GM21360 (cell line): ENCODE data around the gene ELMO2.

Experiments
- ATAC-seq: cut with Tn5 transposase; IDR thresholded peaks from one replicate; pipeline ENCODE4 v1.9.1; 2021; ENCODE audit warnings: mild to moderate bottlenecking, moderate library complexity; ENCODE audit not compliant: unreplicated experiment

The ELMO2 gene, protein sequence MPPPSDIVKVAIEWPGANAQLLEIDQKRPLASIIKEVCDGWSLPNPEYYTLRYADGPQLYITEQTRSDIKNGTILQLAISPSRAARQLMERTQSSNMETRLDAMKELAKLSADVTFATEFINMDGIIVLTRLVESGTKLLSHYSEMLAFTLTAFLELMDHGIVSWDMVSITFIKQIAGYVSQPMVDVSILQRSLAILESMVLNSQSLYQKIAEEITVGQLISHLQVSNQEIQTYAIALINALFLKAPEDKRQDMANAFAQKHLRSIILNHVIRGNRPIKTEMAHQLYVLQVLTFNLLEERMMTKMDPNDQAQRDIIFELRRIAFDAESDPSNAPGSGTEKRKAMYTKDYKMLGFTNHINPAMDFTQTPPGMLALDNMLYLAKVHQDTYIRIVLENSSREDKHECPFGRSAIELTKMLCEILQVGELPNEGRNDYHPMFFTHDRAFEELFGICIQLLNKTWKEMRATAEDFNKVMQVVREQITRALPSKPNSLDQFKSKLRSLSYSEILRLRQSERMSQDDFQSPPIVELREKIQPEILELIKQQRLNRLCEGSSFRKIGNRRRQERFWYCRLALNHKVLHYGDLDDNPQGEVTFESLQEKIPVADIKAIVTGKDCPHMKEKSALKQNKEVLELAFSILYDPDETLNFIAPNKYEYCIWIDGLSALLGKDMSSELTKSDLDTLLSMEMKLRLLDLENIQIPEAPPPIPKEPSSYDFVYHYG

DNA sequence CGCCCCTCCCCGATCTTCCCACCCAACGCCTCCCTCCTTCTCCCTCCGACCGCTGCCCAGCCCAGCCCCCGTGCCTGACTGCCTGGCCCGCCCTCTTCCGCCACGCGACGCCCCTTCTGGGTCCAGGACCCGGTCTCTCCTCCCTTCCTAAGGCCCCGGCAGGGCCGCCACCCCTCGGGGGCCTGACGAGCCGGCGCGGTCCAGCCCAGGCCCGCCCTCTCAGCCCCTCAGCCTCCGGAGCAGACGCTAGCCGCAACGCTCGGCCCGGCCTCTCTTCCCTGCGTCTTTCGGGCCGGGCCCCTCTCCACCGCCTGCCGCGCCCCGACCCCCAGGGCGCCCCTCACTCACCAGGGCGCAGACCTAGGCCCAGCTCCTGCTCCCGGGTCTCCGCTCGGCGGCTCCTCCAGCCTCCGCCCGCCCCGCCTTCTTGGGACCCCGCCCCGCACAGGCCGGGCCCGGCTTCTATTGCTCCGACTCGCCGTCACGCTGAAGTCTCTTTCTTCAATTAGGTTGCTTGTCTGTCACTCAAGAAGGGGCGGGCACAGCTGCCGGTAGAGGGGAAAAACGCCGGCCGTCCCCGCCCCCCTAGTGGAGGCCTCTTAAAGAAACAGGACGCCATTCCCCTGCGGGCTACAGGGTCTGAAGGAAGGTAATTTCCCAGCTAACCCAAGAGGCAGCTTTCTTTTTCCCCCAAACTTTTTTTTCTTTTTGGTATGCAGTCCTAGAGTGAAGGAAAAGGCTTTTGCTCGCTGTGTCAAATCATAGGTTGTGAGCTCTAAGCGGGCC, at the start of gene ELMO2:
Gene ELMO2 (minus strand): TSS at position 416 of the 786 bp plus-strand sequence. CDS start 12,133 bp downstream, outside the sequence.
- peak; percentile 70 for ATAC-seq

DNA sequence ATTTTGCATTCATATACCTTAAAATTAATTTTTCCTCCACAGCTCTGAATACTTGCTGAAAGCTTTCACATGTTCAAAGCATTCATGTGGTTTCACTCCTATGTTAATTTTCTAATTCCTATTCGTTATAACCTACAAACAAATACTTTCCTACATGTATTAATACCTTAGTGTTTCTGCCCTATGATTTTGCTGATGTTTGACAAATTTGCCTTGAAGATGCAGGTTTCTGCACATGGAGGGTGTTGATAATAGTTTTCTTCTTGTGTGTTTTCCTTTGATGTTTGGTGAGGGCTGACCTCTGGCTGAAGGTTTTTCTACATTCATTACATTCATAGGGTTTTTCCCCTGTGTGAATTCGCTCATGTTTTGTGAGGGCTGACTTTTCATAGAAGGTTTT, 49.3 kb upstream of the ELMO2 start:
- no peak for ATAC-seq

DNA sequence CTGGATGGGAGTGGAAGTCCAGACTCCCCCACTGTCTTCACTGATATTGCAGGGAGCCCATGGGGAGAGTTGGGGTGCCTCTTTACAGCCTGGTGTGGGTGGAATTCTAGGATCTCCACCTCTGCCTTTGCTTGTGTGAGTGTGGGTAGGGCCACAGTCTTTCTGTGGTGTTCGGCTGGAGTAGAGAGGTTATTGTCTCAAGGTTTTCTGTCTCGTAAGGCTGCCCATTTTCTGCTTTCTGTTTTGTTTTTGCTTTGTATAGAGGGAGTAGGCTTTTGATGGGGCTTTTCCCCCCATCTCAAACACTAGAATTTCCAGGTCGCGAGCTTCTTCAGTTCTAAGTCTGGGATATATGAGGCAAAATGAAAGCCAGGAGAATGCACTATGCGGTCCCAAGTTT, 40.4 kb upstream of the ELMO2 start:
- no peak for ATAC-seq

DNA sequence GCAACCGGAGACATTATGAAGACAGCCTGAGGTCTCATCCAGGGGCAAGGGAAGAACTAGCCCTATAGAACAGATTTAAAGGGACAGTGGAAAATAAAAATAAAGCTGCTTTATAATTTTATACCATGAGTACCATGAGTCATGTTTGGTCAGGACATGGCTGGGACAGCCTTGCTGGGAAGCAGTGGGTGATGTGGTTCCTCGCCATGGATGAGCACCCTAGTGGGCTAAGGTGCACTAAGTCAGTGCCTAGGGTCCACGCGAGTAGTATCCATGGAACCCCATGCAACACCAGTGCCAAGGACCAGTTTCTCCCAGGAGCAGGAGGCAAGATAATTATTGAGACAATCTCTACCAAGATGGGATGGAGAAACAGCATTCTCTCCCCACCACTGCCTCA, 33.4 kb upstream of the ELMO2 start:
- ATAC-seq, result no peak

DNA sequence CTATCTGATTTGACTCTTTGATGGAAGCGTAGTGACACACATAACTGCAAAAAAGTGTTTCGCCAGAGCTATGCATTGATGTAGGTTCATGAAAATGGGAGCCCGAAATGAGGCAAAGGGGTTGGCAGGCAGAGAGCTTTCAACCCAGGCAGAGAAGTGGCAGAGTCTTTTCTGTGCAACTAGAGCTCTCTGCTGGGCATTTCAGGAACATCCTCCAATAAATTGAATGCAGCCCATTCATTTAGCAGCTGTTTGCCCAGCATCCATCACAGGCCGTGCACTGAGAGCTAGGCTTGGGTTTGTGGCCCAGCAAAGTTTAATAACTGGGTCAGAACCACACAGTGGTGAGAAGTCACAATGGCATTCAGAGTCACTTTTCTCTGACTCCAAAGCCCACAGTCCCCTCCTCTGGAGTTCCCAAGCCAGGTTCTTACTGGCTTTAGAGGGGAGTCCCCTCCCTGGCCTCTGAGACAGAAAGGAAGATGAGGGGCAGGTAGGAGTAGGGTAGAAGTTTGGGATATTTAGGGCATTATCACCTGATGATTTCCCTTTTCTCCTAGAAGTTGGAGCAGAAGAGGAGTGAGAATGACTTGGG, 31.8 kb upstream of the ELMO2 start:
- ATAC-seq, result no peak

DNA sequence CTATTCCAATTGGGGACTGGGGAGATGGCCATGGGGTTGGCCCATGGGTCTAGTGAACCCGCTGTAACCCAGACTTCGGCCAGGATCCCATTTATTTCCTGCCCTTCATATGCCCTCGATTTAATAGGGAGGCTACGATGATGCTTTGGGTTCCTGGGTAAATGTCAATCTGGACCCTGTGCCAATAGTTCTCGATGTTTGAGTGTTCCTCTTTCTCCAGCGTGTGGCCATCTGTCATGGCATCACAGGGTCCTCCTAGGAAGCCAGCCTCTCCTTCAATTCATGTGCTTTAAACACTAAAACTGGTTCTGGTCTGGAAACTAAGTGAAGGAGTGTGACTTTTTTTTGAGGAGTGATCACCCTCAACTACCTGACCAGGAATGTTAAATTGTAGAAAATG, 28.7 kb upstream of the ELMO2 start:
- ATAC-seq, result no peak

DNA sequence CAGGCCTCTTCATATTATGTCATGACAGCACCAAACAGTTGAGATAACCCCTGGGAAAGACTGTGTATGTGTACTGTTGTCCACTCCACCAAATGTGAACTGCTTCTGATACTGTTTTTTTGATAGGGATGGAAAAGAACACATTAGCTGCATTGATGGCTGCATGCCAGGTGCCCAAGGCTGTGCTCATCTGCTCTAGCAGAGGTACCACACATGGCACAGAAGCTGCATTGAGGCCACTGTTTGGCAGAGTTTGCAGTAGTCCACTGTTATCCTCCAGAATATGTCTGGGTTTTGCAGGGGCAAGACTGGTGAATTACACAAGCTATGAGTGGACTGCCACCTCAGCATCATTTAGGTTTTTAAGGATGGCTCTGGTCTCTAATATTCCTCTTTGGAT, 28.2 kb upstream of the ELMO2 start:
- no peak for ATAC-seq

DNA sequence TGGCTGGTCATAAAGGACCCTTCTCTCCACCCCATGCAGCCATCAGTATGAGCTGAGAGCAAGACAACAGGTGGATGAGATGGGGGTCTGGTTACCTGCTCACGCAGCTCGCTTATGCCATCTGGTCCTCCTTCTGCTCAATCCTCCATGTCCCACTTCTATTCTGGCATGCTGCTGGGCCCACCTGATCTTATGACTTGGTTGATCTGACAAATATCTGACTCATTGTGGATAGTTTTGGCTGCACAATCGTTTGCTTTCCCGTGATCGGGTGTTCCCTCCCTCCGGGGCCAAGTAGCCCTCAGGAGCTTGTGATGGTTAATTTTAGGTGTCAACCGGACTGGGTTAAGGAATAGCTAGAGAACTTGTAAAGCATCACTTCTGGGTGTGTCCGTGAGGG, 26.6 kb upstream of the ELMO2 start:
- no peak for ATAC-seq

DNA sequence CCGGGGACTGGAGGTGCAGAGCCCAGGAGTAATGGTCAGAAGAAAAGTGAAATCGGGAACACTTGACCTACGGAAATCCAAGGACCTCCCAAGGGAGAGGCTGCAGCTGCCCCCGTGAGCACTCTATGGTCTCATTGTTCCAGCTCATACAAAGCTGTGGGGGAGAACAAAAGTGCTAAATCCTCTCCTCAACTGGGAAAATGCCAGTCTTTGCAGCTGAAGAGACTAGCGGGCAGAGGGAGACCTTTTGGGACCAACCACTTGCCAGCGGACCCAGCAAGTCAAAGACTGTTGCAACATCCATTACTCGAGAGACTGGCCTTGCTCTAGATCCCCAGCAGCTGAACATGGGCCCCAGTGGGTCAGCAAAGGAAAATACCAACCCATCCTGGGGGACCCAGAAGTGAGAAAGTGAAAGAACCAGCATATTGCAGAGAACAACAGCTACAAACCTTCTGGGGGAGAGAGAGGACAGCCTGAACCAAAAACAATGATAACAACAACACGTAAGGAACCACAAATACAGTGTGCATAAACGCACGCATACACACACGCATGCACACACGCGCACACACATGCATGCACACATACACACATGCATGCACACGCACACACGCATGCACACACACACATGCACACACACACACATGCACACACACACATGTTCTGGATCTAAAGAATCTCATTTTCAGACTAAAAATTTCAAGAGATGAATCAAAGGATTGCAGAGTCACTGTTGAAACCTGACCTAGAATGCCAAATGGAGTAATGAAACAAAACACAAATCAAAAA, 24.7 kb upstream of the ELMO2 start:
- ATAC-seq, result no peak

DNA sequence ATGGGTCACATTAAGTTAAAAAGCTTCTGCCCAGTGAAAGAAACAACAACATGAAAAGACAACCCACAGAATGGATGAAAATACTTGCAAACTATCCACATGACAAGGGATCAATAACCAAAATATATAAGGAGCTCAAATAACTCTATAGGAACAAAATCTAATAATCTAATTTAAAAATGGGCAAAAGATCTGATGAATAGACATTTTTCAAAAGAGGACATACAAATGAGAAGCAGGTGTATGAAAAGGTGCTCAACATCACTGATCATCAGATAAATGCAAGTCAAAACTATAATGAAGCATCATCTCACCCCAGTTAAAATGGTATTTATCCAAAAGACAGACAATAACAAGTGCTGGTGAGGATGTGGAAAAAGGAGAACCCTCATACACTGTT, 21.0 kb upstream of the ELMO2 start:
- ATAC-seq, result no peak

DNA sequence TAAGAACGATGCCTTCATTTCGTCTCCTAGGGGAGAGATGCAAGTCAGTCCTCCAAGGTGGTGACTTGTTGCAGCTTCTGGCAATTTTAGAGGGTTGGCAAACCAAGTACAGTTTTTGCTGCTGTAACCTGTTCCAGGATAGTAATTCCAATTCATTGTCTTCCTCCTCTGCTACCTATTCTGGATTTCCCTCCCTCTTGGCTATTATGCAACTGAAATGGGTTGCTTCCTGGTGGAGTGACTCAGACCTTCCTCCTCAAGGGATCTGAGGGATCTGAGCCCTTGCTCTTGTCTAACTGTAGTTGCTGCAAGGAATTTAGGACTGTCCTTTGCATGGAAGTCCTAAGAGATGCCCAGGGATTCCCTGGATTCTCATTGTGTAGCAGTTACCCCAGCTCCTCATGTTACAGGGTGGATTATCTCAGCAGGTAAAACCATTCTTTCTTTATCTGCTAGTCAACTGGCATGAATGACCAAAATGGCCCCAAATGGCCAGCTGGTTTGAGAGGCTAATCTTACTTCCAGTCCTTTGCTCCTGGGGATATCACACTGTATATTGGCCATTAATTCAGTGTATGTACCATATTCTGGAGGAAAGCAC, 17.6 kb upstream of the ELMO2 start:
- no peak for ATAC-seq

DNA sequence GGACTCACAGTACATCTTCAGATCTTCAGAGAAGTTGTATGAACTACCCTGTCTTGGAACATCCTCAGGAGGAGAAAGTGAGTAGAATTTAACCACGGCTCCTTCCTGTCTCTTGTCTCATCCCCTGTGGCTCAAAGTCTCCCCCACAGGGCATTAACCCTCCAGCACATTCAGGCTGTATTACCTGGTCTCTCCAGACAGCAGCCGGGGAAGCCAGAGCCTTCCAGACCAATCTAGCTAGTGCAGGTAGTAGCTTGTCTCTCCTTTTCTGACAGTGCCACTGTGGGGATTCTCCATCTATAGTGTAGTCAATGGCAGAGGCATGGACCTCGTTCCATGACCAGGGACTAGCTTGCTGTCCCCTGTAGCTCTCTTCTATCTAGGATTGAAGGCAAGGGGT, 16.9 kb upstream of the ELMO2 start:
- ATAC-seq, result no peak

DNA sequence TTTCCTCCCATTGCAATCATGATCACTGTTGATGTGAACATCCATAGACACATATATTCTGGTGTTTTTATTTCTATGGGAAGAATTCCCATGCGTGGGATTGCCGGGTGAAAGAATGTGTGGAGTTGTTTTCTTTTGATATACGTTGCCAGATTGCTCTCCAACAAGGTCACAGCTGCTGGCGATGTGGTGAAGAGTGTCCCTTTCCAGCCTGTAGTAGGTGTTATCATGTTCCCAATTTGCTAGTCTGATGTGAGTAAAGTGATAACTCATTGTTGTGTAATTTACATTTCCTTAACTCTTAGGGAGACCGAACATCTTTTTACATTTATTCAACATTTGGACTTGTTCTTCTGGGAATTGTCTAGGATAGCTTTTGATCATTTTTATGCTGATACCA, 14.5 kb upstream of the ELMO2 start:
- ATAC-seq, result no peak

DNA sequence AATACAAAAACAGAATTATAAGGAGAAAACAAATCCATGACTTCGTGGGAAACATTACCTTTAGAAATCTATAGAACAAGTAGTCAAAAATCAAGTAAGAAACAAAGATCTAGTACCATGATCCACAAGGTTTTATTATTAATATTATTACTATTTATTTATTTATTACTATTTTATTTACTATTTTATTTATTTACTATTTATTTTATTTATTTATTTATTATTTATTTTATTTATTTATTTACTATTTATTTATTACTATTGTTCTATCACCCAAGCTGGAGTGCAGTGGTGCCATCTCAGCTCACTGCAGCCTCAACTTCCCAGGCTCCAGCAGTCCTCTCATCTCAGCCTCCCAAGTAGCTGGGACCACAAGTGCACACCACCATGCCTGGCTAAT, 13.5 kb upstream of the ELMO2 start:
- ATAC-seq, result no peak

DNA sequence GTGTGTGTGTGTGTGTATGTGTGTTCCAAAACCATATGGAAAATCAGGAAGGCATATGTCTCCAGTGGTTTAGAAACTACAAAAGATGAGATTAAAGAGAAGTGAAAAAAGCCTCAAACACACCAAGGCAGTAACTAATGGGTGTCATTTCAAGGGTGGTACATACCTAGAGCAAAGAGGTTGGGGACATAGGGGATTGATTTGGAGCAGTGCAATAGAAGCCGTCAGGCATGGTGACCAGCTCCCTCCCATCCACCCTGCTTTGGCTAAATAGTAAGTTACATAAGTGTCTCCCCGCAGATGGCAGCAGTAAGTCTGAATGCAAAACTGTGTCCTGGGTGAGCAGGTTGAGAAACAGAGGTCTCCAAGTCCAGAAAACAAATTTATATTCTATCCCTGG, 10.4 kb upstream of the ELMO2 start:
- ATAC-seq, result no peak

DNA sequence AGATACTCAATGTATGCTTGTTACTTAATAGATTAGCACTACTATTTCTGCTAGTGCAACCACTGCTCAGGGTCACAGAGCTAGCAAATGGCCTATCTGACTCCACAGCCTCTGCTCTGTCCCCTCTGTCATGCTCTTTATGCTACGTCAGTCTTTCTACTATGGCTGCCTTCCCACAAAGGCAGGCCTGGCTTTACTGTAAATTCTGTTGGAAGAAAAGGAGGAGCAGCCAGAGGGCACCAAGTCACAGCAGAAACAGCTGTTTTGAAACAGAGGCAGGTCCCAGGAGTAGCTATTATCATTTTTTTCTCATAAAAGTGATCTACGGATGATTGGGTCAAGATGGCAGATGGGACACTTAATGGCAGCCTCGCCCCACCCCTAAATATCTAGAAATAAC, 10.0 kb upstream of the ELMO2 start:
- no peak for ATAC-seq

DNA sequence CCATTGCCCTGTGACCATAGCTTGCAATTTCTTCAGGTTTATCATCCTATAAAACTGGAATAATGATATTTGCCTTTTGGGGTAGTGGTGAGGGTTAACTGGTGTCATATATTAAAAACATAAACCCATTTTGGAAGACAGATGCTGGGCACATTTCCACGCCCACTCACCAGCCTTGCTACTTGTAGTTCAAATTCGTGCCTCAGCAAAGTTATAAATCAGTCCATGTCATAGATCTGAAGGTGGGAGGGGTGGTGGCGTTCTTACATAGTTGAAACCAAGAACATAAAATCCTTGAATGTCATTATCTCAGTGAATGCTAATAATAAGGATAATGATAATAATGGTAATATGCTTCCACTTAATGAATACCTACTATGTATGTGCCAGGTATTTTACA, 9.4 kb upstream of the ELMO2 start:
- ATAC-seq, result no peak

DNA sequence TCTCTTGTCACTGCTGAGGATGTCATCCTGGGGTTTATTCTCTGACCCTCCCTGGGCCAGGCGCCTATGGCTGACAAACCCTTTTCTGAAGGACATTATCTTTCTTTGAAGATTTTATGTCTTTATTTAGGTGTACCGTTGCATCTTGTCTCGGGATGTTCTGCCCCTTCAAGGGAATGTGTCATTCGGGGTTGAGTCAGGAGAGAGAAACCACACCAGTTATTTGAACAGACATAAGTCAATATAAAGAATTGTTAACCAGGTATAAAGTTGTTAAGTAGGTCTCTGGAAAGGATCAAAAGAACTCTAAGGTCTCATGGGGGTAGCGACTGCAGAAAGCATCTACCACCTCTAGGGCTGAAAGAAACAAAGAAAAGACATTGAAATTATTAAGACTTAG, 8.2 kb upstream of the ELMO2 start:
- ATAC-seq, result no peak

DNA sequence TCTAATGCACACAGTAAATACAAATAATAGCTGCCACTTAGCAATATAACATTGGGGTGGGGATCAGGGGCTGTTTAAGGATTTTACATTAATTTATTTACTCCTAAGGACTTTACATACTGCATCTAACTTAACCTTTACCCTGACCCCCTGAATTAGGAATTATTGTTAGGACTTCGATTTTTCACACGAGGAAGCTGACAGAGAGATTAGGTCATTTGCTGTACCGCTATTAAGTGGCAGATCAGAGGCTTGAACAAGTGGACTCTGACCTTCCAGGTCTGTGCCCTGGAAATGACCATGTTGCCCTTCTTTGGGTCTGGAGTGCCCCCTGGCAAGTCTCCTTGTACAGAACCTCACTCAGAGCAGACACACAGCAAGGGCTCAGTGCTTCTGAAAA, 5.2 kb upstream of the ELMO2 start:
- ATAC-seq, result no peak

DNA sequence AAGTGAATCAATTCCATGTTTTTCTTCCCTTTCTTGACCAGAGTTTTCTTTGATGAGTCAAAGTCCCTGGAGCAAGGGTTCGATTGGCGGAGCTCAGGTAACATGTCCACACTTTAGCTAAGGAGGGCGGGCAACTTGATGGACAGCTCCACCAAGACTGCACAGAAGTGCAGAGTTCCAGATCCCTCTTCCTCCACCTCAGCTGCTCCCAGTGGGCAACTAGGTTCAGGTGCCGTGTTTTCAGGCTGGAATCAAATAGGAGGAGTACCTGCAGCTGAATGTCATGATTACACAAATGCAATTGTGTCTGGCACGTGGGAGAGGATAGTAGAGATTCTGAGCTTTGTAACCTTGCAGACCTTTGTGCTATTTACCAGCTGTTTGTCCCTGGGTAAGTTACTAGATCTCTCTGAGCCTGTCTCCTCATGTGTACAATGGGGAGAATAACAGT, 1.9 kb upstream of the ELMO2 start:
- no peak for ATAC-seq
